Fibroblast of gingiva (primary cell): ENCODE data around the gene CBX1.
"Not testable (repeated sequence)": the region's sequence is repeated elsewhere in the genome, so short reads cannot be mapped to it uniquely, and the experiment has no call there.

Experiments
- DNase-seq: peaks from one replicate; pipeline ENCODE4 v3.0.0-alpha.2; 2011; ENCODE audit warnings: low read depth

CBX1 gene

DNA sequence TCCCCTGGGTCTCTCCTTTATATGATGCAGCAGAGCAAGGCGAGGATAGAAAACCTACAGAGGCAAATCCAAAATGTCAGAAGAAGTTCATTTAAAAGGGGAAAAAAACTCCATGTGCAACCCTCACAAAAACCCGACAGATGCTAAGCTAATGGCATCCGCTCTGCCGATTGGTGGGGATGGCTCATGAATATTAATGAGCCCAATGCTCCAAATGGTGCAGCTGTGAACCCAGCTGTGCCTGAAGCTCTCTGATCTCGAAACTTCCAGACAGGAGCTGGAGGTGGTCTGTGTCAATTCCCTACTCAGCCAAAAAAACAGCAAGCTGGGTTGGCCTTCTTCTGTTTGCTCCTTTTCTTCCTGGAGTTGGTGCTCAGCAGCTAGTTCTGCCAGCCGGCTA lies 21.8 kb upstream of the CBX1 start:
- DNase-seq, result no peak

DNA sequence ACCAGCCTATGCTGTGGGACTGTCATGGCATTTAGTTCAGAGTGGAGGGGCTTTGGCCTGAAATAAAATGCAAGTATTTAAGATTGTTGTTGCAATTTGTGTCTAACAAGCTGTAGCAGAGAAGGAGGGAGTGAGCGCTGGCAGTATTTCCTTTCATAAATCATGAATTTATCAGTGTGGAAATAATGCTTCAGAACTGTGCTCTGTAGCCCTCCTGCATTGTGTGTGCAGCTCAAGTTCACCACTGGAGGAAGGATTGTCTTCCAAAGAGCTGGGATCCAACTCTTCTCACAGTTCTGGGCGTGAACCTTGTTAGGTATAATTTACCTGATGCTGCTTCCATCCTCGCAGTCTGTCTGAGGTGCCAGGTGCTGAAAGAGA lies 21.4 kb upstream of the CBX1 start:
- no peak for DNase-seq

DNA sequence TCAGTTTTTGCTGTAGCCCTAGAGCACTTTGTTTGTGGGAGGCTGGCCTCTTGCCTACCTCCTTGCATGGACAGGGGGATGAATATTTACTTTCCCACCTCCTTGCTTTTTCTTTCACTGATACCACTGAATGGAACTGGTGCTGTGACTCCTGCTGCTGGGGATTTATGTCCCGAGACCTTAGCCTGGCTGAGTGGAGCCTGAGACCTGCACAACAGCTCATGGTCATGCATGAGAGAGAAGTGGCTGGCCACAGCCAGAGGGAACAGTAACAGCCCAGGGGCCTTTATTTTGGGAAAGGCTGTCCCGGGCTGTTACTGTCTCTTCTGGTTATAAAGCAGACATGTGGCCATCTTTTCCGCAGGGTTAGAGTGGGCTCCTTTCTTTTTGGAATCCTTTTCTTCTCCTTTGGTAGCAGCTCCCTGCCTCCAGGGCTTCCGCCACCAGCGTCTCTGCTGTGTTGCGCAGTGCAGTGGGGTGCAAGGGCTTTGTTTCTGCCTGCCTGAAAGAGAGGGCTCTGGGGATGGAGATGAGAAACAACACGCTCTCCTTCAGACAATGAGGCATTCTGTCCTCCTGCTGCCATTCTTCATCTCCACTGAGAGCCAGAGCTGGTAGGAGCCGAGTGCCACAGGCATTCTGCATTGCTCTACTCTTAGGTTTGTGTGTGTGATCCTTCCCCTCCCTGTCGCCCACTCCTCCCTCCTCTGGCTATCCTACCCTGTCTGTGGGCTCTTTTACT lies 20.8 kb upstream of the CBX1 start:
- DNase-seq, result no peak

DNA sequence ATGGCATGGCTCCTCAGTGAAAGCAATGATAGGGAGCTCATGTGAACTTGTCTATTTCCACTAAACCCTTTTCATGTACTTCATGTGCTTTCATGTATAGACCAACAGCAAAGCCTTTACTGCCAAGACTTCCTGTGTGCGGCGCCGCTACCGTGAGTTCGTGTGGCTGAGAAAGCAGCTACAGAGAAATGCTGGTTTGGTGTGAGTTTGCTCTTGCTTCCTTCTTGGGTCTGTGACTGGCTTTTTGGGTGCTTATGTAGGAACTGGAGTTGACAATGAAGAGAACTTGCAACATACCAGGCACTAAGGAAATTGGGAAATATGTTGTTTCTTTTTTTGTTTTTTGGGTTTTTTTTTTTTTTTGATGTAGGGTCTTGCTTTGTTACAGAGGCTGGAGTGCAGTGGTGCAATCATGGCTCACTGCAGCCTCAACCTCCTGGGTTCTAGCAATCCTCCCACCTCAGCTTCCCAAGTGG lies 12.0 kb upstream of the CBX1 start:
- DNase-seq, result no peak

DNA sequence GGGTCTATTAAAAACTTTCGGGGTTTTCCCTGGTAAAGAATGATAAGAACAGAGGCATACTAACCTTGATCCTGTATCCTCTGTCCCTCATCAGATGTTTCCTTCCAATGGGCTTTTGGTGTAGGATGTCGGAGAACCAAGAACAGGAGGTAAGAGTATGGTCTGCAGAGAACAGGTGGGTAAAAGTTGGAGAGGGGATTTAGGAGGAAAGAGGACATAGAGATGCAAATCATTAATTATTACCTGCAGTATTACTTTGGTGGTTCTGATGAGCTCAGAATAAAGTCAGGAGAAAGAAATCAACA lies 10.6 kb upstream of the CBX1 start:
- no peak for DNase-seq

DNA sequence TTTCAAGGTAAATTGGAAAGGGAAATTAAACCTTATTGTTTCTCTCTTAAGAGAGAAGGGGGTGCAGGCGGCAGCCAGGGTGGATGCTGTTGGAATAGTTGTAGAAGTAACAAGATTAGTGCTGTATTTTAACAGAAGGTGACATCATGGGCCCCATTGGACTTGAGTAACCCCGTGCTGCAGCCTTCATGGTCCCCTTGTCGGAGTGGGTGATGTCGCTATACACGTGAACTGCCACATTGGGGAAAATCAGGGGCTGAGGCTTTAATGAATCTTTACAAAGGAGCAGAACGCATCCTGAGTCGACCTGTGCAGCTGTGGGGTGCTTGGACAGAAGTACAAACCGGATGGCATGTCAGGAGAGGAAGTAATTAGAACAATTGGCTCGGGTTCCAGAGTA lies 9.5 kb upstream of the CBX1 start:
- no peak for DNase-seq

DNA sequence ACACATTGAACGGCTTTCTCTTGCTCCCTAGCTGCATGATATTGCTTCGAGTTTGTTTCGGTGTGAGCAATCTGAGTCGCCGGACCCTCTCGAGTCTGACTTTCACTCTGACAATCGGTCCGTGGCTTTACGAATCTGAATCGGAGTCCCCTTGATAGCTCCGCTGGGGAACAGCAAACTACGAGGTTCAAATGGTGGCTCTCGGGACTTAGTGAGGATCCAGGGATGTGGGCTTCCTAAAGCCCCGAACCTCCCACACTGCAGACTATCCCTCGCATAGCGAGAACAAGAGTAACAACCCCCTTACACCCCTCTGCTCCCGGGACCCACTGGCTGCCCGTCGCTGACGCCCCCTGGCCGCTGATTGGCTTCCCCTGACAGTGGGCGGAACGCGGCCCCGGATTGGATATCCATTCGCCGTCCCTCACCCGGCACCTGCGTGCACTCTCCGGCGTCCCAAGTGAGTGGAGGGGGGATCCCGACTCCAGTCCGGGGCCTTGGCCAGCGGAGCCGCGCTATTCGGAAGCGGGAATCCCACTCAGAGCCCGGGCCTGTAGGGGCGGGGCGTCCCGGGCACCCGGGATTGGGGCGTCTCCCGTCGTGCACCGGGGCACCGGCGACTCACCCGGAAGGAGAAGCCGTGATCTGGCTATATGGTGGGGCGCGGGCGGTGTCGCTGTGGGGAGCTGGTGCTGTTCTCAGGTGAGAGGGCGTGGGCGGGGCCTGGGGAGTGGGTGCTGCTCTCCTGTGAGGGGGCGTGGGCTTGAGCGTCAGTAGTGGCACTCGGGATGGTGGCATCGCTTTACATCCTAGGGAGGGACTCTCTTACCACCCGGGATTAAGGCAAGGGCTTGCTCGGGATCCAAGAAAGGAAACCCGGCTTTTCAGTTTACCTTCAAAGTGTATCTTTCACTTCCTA lies 6.1 kb upstream of the CBX1 start, which contains the start of gene SNX11:
Gene SNX11 (plus strand): TSS at position 630 of the 919 bp plus-strand sequence. CDS start 4,278 bp downstream, outside the sequence.
- DNase-seq, result peak; percentile 74

DNA sequence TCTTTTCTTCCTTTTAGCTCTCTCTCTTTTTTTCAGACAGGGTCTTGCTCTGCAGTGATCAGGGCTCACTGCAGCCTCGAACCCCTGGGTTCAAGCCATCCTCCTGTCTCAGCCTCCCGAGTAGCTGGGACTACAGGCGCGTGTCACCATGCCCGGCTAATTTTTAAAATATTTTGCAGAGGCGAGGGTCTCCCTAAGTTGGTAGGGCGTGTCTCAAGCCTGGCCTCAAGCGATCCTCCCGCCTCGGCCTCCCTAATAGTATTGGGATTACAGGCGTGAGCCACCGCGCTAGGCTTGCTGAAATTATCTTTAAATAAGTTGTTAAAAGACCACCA lies 5.5 kb upstream of the CBX1 start:
- DNase-seq, result no peak

DNA sequence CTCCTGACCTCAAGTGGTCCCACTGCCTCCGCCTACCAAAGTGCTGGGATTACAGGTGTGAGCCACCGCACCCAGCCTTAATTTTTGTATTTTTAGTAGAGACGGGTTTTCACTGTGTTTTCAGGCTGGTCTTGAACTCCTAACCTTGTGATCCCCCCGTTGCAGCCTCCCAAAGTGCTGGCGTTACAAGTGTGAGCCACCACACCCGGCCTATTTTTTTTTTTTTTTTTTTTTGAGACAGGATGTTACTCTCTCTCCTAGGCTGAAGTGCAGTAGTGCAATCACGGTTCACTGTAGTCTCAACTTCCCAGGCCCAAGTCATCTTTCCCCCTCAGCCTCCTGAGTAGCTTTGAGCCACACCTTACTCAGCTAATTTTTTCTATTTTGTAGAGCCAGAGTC lies 3.2 kb upstream of the CBX1 start:
- DNase-seq, result no peak

DNA sequence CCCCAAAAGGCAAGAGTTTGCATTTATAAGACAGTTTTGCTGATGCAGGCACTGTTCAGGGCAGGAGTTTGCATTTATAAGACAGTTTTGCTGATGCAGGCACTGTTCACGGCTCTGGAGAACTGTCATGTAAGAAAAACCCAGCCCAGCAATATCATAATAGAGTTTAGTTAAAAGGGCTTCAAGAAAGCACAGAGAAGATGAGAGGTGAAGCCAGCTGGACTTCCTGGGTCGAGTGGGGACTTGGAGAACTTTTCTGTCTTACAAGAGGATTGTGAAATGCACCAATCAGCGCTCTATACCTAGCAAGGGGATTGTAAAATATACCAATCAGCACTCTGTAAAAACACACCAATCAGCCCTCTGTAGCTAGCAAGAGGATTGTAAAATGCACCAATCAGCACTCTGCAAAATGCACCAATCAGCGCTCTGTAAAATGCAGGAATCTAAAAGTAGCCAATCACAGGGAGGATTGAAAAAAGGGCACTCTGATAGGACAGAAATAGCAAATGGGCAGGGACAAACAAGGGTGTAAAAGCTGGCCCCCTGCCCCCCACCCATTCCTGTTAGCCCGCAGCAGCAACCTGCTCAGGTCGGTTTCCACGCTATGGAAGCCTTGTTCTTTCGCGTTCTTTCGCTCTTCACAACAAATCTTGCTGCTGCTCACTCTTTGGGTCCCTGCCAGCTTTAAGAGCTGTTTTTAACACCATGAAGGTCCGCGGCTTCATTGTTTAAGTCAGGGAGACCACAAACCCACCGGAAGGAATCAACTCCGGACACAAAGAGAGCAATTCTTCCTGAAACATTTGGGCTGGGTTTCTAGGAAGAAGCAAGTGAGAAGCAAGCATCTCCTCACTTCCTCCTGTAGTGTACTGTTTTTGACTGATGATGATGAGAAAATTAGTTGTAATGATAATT lies 1.8 kb upstream of the CBX1 start:
- no peak for DNase-seq

DNA sequence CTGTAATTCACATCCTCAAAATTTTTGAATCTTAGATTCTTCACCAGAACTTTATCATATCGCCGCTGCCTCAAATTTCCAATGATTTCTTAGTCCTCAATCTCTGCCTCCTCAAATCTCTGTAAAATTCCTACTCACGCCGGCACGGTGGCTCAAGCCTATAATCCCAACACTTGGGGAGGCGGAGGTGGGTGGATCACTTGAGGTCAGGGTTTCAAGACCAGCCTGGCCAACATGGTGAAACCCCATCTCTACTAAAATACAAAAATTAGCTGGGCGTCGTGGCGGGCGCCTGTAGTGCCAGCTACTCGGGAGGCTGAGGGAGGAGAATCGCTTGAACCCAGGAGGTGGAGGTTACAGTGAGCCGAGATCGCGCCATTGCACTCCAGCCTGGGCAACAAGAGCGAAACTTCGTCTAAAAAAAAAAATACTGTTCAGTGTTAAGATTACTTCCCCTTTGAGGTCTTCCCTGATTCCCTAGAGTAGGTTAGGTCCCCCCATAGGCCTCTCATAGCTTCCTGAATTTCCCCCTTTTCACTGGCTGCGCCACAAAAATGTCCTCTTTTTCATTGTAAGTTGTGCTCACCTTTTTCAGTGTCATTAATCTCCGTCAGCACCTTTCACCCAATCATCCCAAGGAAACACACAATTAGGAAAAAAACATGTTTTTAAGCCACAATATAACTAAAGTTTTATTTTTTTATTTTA lies 919 bp upstream of the CBX1 start:
- DNase-seq, result no peak

DNA sequence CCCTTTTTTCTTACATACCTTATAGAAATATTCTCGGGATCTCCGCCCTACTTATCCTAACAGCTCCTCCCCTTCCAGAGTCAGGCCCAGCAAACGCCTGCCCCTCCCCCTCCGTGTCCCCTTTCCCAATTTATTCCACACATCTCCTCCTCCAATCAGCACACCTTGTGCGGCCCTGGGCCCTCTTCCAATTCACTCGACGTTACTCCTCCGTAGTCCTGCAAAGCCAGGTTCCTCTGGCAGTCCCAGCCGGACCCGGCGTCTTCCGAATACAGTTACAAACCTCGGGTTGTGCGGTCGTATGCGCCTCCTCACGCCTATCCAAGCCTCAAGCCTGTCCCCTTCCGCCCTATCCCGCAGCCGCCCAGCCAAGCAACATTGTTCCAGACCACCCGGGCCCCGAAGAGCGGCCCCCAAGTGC lies 677 bp downstream of the CBX1 start:
- peak; percentile 34 for DNase-seq

DNA sequence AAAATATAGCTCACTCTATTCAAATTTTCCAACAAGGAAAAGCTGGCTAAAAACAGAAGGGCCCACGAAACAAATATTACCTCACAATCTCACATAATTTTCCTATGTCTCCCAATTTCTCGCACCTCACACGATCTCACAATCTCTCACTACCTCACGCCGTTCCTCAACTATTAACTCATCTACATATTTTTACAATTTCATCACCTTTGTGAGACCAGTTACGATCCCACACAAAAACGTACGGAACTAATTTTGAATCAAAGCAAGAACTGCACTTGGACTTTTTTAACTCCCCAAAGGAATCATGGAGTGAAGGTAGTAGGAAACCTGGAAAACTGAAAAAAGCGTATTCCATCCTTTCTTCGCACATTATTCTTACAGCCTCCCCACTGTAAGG lies 1.1 kb downstream of the CBX1 start:
- DNase-seq, result no peak

DNA sequence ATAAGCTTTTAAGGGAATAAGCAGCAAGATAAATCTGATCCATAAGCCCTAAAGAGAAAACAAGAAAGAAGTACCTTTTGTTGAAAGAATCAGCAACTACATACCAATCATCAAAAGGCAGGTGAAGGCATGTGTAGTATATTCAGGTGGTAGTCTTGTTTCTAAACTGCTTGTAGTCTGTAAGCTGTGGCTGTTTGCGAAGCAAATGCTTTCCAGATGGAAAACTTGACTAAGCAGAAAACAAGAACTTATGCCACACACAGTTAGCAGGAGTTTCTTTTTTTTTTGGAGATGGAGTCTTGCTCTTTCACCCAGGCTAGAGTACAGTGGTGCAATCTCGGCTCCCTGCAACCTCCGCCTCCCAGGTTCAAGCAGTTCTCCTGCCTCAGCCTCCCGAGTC lies 5.7 kb downstream of the CBX1 start:
- DNase-seq, result peak; percentile 74

DNA sequence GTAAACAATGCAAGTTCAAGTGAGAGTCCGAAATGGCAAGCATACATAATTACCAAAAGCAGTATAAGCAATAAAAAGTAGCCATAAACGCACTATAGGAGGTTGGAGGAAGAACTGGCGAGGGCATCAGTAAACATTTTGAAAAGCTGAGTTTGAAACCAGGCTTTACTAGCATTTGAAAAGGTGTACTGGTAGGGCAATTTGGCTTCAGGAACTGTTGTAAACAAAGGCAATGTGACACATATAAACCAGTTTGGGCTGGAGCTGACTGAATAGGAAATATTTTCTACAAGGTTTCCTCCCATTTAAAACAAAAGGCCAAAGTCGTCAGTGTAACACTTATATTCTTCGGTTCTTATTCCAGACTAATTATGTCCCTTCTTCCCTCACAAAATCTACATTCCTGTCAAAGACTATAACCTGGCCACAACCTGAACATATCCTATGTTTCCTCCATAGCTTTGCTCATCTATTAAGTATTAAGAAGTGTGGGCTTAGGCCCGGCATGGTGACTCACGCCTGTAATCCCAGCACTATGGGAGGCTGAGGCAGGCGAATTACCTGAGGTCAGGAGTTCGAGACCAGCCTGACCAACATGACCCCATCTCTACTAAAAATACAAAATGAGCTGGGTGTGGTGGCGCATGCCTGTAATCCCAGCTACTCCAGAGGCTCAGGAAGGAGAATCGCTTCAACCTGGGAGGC lies 7.8 kb downstream of the CBX1 start:
- no peak for DNase-seq

DNA sequence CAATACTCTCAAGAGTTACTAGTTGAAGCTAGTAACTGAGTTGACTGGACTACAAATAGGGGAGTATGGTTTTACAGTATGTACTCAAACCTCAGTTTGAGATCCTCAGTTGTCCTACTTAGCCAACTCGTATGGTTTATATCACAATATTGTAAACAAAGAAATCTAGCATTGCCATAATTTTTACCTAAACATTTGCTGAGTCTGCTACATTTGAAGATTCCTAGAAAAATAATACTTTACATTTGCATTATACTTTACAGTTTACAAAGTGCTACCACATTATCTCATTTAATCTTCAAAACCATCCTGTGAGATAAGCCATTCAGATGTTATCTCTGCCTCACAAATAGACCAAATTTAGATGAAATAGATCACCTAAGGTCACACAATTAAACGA lies 16.3 kb downstream of the CBX1 start:
- DNase-seq, result no peak

DNA sequence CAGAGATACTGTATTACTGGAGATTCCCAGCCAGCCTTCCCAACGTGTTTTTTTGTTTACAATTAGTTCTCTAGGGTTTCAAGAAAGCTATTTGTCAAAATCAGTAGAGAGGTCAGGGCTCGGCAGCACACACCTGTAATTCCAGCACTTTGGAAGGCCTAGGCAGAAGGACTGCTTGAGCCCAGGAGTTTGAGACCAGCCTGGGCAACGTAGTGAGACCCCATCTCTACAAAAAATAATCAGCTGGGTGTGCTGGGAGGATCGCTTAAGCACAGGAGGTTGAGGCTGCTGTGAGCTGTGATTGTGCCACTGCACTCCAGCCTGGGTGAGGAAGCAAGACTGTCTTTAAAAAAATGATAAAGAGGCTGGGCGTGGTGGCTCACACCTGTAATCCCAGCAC lies 19.4 kb downstream of the CBX1 start:
- DNase-seq, result no peak

DNA sequence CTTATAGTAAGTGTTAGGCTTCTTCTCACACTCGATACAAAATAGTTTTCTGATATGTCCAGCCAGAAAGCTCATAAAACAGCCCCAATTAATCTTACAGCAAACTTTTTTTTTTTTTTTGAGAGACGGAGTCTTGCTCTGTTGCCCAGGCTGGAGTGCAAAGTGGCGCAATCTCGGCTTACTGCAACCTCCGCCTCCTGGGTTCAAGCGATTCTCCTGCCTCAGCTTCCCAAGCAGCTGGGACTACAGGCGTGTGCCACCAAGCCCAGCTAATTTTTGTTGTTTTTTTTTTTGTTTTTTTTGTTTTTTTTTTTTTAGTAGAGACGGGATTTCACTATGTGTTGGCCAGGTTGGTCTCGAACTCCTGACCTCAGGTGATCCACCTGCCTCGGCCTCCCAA lies 24.1 kb downstream of the CBX1 start:
- DNase-seq, result not testable (repeated sequence)

DNA sequence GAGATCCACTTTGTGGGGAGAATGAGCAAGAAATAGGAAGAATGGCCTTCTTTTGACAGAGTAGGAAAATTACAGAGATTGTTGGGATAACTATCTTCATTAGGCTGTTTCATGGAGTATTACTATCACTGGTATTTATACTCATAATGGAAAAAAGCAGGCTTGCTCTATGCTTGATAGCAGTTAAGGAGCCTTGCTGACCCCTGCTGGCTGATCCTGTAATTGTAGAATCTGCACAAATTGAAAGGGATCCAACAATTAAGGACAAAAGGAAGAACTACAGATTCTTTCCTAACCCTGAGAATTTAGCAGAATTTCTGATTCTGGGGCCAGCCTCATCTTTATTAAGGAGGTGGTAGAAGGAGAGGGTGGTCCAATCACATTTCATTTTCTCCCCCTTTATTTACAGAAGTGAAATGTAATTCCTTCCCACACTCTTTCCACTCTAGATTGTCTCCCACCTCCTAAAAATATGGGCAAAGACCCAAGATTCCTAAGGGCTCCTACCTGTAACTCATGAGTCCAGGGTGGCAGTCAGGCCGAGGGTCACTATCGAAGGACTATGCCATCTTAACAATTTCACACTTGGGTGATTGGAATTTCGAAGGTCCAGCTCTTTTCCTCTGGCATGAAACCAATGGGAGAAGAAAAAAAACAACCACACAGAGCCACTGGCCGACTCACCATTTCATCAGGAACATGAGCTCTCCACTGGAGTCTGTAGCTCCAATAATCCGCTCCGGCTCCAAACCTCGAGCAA lies 26.8 kb downstream of the CBX1 start:
- peak; percentile 81 for DNase-seq

DNA sequence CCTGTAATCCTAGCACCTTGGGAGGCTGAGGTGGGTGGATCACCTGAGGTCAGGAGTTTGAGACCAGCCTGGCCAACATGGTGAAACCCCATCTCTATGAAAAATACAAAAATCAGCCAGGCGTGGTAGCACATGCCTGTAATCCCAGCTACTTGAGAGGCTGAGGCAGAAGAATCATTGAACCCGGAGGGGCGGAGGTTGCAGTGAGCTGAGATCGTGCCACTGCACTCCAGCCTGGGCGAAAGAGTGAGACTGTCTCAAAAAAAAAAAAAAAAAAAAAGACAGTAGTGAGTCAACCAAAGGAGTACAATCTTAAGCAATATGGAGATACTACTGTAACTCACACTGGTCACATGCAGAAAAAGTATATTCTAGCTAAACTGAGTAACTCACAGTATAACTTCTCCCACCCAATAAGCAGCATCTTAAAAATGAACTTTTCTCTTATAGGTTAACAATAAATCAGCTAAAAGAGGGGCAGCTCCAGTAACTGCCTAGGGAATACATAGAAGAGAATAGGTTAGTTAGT lies 27.6 kb downstream of the CBX1 start:
- not testable (repeated sequence) for DNase-seq
